Keratinocyte (primary cell): ENCODE measurements around the gene ISM2.

Experiments
- EZH2 ChIP-seq: IDR thresholded peaks from one replicate; pipeline ENCODE4 v1.6.1; 2012; ENCODE audit warnings: inconsistent platforms, mild to moderate bottlenecking, low read length, moderate library complexity
- TF ChIP-seq, protein P1 (sequence below), 3 experiments: IDR thresholded peaks in 1 of 3; conservative IDR thresholded peaks in 1 of 3; optimal IDR thresholded peaks in 1 of 3; 2 replicates in 2 of 3; 3 replicates in 1 of 3; pipeline versions ENCODE3 to v1.5.1; 2011; ENCODE audit warnings: low read length in 3 of 3, mild to moderate bottlenecking in 3 of 3, moderate library complexity in 2 of 3, control low read depth in 1 of 3, inconsistent platforms in 1 of 3; ENCODE audit not compliant: insufficient read depth in 2 of 3; ENCODE audit errors: extremely low read depth in 1 of 3

DNA sequence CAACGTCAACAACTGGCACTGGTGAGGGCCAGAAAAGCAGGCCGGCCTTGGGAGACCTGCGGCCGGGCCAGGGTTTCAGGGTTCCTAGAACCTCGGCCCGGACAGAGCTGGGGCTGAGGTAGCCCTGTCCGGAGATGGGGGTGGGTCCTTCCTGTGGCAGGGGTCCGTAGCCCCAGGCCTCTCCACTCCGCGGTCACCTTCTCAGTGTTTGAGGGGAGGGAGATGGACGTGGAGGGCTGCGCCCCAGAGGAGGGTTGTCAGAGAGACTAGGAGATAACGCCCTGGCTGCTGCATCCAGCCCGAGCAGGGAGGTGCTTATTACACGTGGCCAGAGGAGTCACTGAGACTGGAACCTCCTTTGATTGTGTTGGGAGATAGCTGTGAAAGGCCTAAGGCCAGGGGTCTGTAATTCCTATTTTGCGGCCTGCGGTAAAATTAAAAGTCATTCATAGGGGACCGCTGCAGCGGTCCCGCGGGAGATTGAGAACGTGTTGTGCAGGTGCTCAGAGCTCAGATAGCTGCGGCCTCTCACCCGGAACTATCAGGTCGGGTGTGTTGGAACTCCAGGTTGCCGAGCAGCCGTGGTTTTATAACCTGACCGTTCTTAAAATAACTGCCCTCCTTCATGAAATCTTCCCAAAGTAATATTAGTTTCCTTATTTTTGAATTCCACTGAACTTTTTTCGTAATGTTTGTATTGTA, 40.2 kb downstream of the ISM2 start:
- TF ChIP-seq, protein P1, sequence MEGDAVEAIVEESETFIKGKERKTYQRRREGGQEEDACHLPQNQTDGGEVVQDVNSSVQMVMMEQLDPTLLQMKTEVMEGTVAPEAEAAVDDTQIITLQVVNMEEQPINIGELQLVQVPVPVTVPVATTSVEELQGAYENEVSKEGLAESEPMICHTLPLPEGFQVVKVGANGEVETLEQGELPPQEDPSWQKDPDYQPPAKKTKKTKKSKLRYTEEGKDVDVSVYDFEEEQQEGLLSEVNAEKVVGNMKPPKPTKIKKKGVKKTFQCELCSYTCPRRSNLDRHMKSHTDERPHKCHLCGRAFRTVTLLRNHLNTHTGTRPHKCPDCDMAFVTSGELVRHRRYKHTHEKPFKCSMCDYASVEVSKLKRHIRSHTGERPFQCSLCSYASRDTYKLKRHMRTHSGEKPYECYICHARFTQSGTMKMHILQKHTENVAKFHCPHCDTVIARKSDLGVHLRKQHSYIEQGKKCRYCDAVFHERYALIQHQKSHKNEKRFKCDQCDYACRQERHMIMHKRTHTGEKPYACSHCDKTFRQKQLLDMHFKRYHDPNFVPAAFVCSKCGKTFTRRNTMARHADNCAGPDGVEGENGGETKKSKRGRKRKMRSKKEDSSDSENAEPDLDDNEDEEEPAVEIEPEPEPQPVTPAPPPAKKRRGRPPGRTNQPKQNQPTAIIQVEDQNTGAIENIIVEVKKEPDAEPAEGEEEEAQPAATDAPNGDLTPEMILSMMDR (optimal IDR thresholded peaks at IDR 0.05 in 1 of 3, IDR thresholded peaks at IDR 0.05 in 1 of 3, conservative IDR thresholded peaks at IDR 0.05 in 1 of 3; ENCODE audit: extremely low read depth in 1 of 3, insufficient read depth in 2 of 3, low read length in 3 of 3), result no peak
- TF ChIP-seq EZH2, result no peak
